HG03196 (cell line): Measurements from ENCODE around the gene PIGX.

Experiments used
- ATAC-seq: cut with Tn5 transposase; IDR thresholded peaks from one replicate; pipeline ENCODE4 v1.9.1; 2021; ENCODE audit not compliant: unreplicated experiment

PIGX gene

GRCh38 chr3:196711838-196712513 is at the start of gene PIGX, which contains the start of gene CEP19:
Gene PIGX (plus strand): TSS chr3:196712377.
Gene CEP19 (minus strand): TSS chr3:196712250. CDS start chr3:196708657, 3,593 bp downstream.
- ATAC-seq, result peak; percentile 74

GRCh38 chr3:196662711-196663571 is 49.2 kb upstream of the PIGX start:
- ATAC-seq, result no peak

- ATAC-seq, result no peak
Measured at GRCh38 chr3:196666001-196666867, 45.9 kb upstream of the PIGX start.

GRCh38 chr3:196667056-196667825 is 44.9 kb upstream of the PIGX start:
- ATAC-seq, result no peak

- no peak for ATAC-seq
Measured at GRCh38 chr3:196670339-196670738, 41.8 kb upstream of the PIGX start.

GRCh38 chr3:196673632-196674031 is 38.5 kb upstream of the PIGX start:
- no peak for ATAC-seq

- ATAC-seq, result no peak
Measured at GRCh38 chr3:196677353-196677752, 34.8 kb upstream of the PIGX start.

GRCh38 chr3:196677931-196678330 is 34.2 kb upstream of the PIGX start:
- ATAC-seq, result no peak

GRCh38 chr3:196684548-196685407 is 27.4 kb upstream of the PIGX start:
- ATAC-seq, result peak; percentile 80

GRCh38 chr3:196686436-196686835 is 25.7 kb upstream of the PIGX start:
- ATAC-seq, result no peak

GRCh38 chr3:196688349-196688748 is 23.8 kb upstream of the PIGX start:
- ATAC-seq, result no peak

- no peak for ATAC-seq
Measured at GRCh38 chr3:196689941-196690660, 22.1 kb upstream of the PIGX start.

GRCh38 chr3:196691386-196691785 is 20.8 kb upstream of the PIGX start:
- ATAC-seq, result no peak

- ATAC-seq, result no peak
Measured at GRCh38 chr3:196694202-196694638, 18.0 kb upstream of the PIGX start.

GRCh38 chr3:196694941-196695848 is 17.0 kb upstream of the PIGX start:
- no peak for ATAC-seq

GRCh38 chr3:196695849-196696226 is 16.3 kb upstream of the PIGX start:
- no peak for ATAC-seq

GRCh38 chr3:196697270-196697669 is 14.9 kb upstream of the PIGX start:
- no peak for ATAC-seq

GRCh38 chr3:196699749-196700148 is 12.4 kb upstream of the PIGX start:
- no peak for ATAC-seq
